Endothelial cell of umbilical vein (primary cell): Measurements from ENCODE around the gene MCRIP2. TPM values are rescaled to one million over a fixed set of nuclear protein-coding genes. Genes with fewer than 3 reads are reported as not detected.

Experiments used
- BruUV-seq: library from RNA; stranded (reverse); fragments of 400-500 nt; replicated peaks from 2 replicates; lab custom pipeline; 2021; lab: Mats Ljungman, UMichigan
- CTCF ChIA-PET: fragments of 300-600, 350-600 bp; sonication (Branson Sonifier 250); formaldehyde crosslinking; loops from one replicate; lab custom pipeline; 2021; ENCODE audit warnings: antibody characterized with exemption, inconsistent platforms; lab: Charles Lee
- POLR2A ChIA-PET: fragments of 300-600, 350-600 bp; sonication (Branson Sonifier 250); formaldehyde crosslinking; loops from one replicate; lab custom pipeline; 2021; ENCODE audit warnings: antibody characterized with exemption, inconsistent platforms; lab: Charles Lee
- DNase-seq: peaks from one replicate; pipeline ENCODE4 v3.0.0-alpha.2; 2011; ENCODE audit warnings: low read depth, low spot score
- FAIRE-seq: peaks from 2 replicates; lab custom pipeline; 2011; peaks lifted over from hg19 to GRCh38; lab: Jason Lieb, UNC
- H2AFZ ChIP-seq: 2 replicates; pipeline ENCODE4 v1.6.0; 2012; ENCODE audit warnings: low read depth, low read length, control low read depth, inconsistent platforms
- H3K27ac ChIP-seq: 2 replicates; pipeline ENCODE4 v1.5.1; 2011; ENCODE audit warnings: low read depth, mild to moderate bottlenecking, control low read depth, low read length, moderate library complexity; ENCODE audit not compliant: insufficient read depth
- H3K27me3 ChIP-seq, 2 experiments: 2 replicates each; pipeline versions ENCODE4 v1.6.0 to v1.6.1; 2011; ENCODE audit warnings: low read length in 2 of 2, mixed read lengths in 1 of 2; ENCODE audit not compliant: control insufficient read depth in 2 of 2, insufficient read depth in 2 of 2
- H3K36me3 ChIP-seq, 2 experiments: 2 replicates in 1 of 2; 3 replicates in 1 of 2; pipeline ENCODE4 v1.5.1; 2011; ENCODE audit warnings: low read length in 2 of 2, mild to moderate bottlenecking in 1 of 2, moderate library complexity in 1 of 2; ENCODE audit not compliant: control insufficient read depth in 2 of 2, insufficient read depth in 2 of 2; ENCODE audit errors: extremely low read depth in 1 of 2
- H3K4me1 ChIP-seq: 3 replicates; pipeline ENCODE4 v1.5.1; 2011; ENCODE audit warnings: mild to moderate bottlenecking, low read length; ENCODE audit not compliant: control insufficient read depth, insufficient read depth; ENCODE audit errors: extremely low read depth
- H3K4me2 ChIP-seq: 2 replicates; pipeline ENCODE4 v1.6.1; 2011; ENCODE audit warnings: low read length, control low read depth, mixed read lengths; ENCODE audit not compliant: insufficient read depth
- H3K4me3 ChIP-seq, 3 experiments: fragments of 200-600 bp in 1 of 3; sonication (generic), shearing (Covaris generic) in 1 of 3; replicated peaks in 1 of 3; 2 replicates each; pipeline ENCODE4 v1.5.1; 2011 to 2016; ENCODE audit warnings: control low read depth in 3 of 3, low read length in 3 of 3, mild to moderate bottlenecking in 2 of 3, inconsistent platforms in 1 of 3, low read depth in 1 of 3, moderate library complexity in 1 of 3; ENCODE audit not compliant: insufficient read depth in 1 of 3
- H3K79me2 ChIP-seq: 2 replicates; pipeline ENCODE4 v1.6.0; 2012; ENCODE audit warnings: low read length, inconsistent platforms; ENCODE audit not compliant: control insufficient read depth, insufficient read depth
- H3K9ac ChIP-seq: replicated peaks from 2 replicates; pipeline ENCODE3; 2011; ENCODE audit warnings: low read length, control low read depth; ENCODE audit not compliant: insufficient read depth; ENCODE audit errors: extremely low read depth
- H3K9me1 ChIP-seq: replicated peaks from 3 replicates; pipeline ENCODE4 v1.6.0; 2011; ENCODE audit warnings: mild to moderate bottlenecking, low read length; ENCODE audit not compliant: control insufficient read depth, insufficient read depth; ENCODE audit errors: extremely low read depth
- H3K9me3 ChIP-seq: replicated peaks from 2 replicates; pipeline ENCODE4 v1.5.1; 2012; ENCODE audit warnings: low read length, inconsistent platforms; ENCODE audit not compliant: control insufficient read depth, insufficient read depth
- H4K20me1 ChIP-seq: replicated peaks from 2 replicates; pipeline ENCODE3; 2011; ENCODE audit warnings: mild to moderate bottlenecking, low read length; ENCODE audit not compliant: control insufficient read depth, insufficient read depth; ENCODE audit errors: extremely low read depth
- CTCF ChIP-seq, 2 donors: IDR thresholded peaks; 1 replicate in 1 of 2; 2 replicates in 1 of 2; pipeline ENCODE4 v1.5.1; 2011; ENCODE audit warnings: low read length in 2 of 2, mild to moderate bottlenecking in 2 of 2, moderate library complexity in 2 of 2, control low read depth in 1 of 2, inconsistent platforms in 1 of 2, low read depth in 1 of 2; ENCODE audit not compliant: insufficient read depth in 1 of 2; ENCODE audit errors: extremely low read depth in 1 of 2
- EZH2 ChIP-seq: IDR thresholded peaks from 2 replicates; pipeline ENCODE4 v1.6.1; 2012; ENCODE audit warnings: borderline replicate concordance, low read depth, mild to moderate bottlenecking, moderate library complexity, low read length, inconsistent platforms; ENCODE audit not compliant: severe bottlenecking
- FOS ChIP-seq: IDR thresholded peaks from 2 replicates; pipeline ENCODE4 v1.6.1; 2011; ENCODE audit warnings: mild to moderate bottlenecking, low read length, moderate library complexity, borderline replicate concordance; ENCODE audit not compliant: insufficient read depth
- GATA2 ChIP-seq: IDR thresholded peaks from 2 replicates; pipeline ENCODE4 v1.7.0; 2011; ENCODE audit warnings: low read depth, mild to moderate bottlenecking, moderate library complexity, mixed read lengths, low read length; ENCODE audit not compliant: insufficient read length, insufficient read depth
- JUN ChIP-seq: IDR thresholded peaks from 2 replicates; pipeline ENCODE4 v1.6.1; 2011; ENCODE audit warnings: borderline replicate concordance, low read depth; ENCODE audit not compliant: insufficient read length, insufficient read depth
- MAX ChIP-seq: IDR thresholded peaks from 2 replicates; pipeline ENCODE4 v1.6.1; 2011; ENCODE audit not compliant: insufficient read depth, insufficient read length
- MYC ChIP-seq: IDR thresholded peaks from one replicate; pipeline ENCODE4 v1.6.1; 2011; ENCODE audit warnings: mild to moderate bottlenecking, low read depth, low read length
- POLR2A ChIP-seq: IDR thresholded peaks from 2 replicates; pipeline ENCODE4 v1.6.1; 2012; ENCODE audit warnings: low read depth, mild to moderate bottlenecking, control low read depth, low read length
- POLR2AphosphoS5 ChIP-seq: IDR thresholded peaks from 2 replicates; pipeline ENCODE4 v1.6.1; 2012; ENCODE audit warnings: low read depth, mild to moderate bottlenecking, control low read depth, low read length, moderate library complexity; ENCODE audit not compliant: insufficient read depth
- dilution Hi-C: fragments of 300-500 bp; cut with MboI; formaldehyde crosslinking; loops from one replicate; pipeline ENCODE4 v1.15.0; 2019; ENCODE audit warnings: low sequenced_read_pairs; ENCODE audit not compliant: extremely low pct_ligation_motif_present
- intact Hi-C: fragments of 100-400 bp; cut with micrococcal nuclease; formaldehyde crosslinking; loops from one replicate; pipeline ENCODE4 v1.10.0; 2022
- polyA plus RNA-seq, 4 experiments: library from polyadenylated mRNA; depleted of rRNA in 3 of 4; stranded (reverse) in 3 of 4; unstranded in 1 of 4; fragments of >200 nt; gene quantifications; 2 replicates each; pipeline versions ENCODE4 v1.2.1 to v1.2.3, GENCODE V29; 2011 to 2012; ENCODE audit warnings: missing spikeins in 1 of 4
- total RNA-seq: library from RNA; stranded (reverse); gene quantifications from 2 replicates; pipeline ENCODE4 v1.2.3, GENCODE V29; 2021

The MCRIP2 gene
- total and polyA plus RNA-seq, 2 donors (not counting 3 experiments of a cell fraction or from before 2014, with no cell fraction given), result 17.1 to 18.9 TPM

GRCh38 chr16:652454-653305, 11.1 kb downstream of the MCRIP2 start:
- ChIA-PET POLR2A (no interaction called here), CTCF (interaction anchor here (0.6 to 3.0 kb wide), 3 partner anchors 8 to 251 kb away, joined by 3 to 16 read pairs (median 4); partner anchors contain the start of genes DECR2 and RHOT2)
- no peak overlapping the region for H2AFZ ChIP-seq
- no peaks in the 10 kb centered on the region for H3K9me3 ChIP-seq
- intact Hi-C loops (no loop called here), dilution Hi-C loops (no loop called here)
- H3K4me2 ChIP-seq, result no peak overlapping the region
- no peaks in the 10 kb centered on the region for H3K27me3 ChIP-seq
- H3K79me2 ChIP-seq, result no peaks in the 10 kb centered on the region
- H4K20me1 ChIP-seq, result no peaks in the 10 kb centered on the region
- H3K9me1 ChIP-seq, result no peaks in the 10 kb centered on the region
- TF ChIP-seq MAX (no peak), GATA2 (no peak), MYC (no peak), FOS (no peak), POLR2AphosphoS5 (no peak), EZH2 (no peak), JUN (no peak), POLR2A (no peak), CTCF (IDR thresholded peaks at IDR 0.05; ENCODE audit: extremely low read depth in 1 of 2, insufficient read depth in 1 of 2, low read depth in 1 of 2, low read length in 2 of 2) (no peak)
- FAIRE-seq (no peak), DNase-seq (no peak)
- no TSS peak for BruUV-seq
- H3K4me3 ChIP-seq, result no peak overlapping the region
- H3K36me3 ChIP-seq, result peaks cover 0 to 2% of the 10 kb centered on the region in 2 experiments
- H3K4me1 ChIP-seq, result peaks cover 8% of the 10 kb centered on the region
- H3K27ac ChIP-seq, result no peak overlapping the region
- H3K9ac ChIP-seq, result no peak overlapping the region
